Measurements from ENCODE around the gene TUBGCP2.
A peak's percentile ranks its signal among the peaks of the same experiment; 100 is the strongest.

TUBGCP2 gene

GRCh38 chr10:133308421-133309099, at the start of gene TUBGCP2, which contains the start of gene ZNF511:
TUBGCP2 (minus strand) TSS chr10:133308872; CDS start chr10:133302941, 5,931 bp downstream.
ZNF511 (plus strand) TSS chr10:133308914; CDS start chr10:133308944, 30 bp downstream.
- peak; percentile 86 for DNase-seq (ENCODE audit: low spot score)

DNA sequence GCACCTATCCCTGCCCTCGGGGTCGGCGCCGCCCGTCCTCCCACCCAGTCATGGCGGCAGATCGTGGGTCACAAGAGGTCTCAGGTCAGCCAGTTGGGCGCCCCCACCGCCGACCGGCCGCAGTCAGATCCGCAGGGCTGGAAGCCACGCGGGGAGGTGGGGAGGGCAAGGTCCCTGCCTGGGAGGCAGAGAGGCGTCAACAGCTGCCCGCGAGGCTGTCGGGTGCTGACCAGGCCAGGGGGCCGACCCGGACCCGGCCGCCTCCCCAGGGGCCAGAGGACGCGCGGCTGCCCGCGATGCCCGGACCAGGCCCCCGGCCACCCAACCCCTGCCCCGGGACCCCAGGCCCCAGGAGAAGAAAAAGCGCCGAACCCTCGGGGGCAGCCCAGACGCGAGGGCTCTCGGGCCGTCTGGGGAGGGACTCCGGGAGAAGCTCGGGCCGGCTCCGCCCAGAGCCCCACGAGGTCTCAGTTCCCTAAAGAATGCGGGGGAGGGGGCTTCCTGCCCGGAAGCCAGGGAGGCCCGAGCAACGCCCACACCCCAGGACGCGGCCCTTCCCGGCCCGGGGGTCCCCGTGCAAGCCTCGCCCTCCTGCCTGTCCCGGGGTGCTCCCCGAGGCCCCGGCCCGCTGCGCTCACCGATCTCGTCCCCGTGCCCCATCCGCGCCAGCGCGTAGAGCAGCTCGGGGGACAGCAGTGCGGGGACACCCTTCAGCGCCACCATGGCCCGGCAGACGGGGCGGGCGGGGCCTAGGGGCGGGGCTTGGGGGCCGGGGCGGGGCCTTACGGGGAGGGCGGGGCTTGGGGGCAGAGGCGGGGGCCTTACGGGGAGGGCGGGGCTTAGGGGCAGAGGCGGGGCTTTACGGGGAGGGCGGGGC, 48.9 kb upstream of the TUBGCP2 start, which contains the start of gene FUOM:
Gene FUOM, minus strand, starts transcription at position 735 of the 877 bp plus-strand sequence. Its CDS starts 12 bp downstream, at position 723.
- DNase-seq (ENCODE audit: low spot score), result peak; percentile 46

GRCh38 chr10:133356549-133357284, 48.0 kb upstream of the TUBGCP2 start:
- DNase-seq (ENCODE audit: low spot score), result no peak

- DNase-seq (ENCODE audit: low spot score), result no peak
Measured at GRCh38 chr10:133355991-133356390, 47.3 kb upstream of the TUBGCP2 start.

DNA sequence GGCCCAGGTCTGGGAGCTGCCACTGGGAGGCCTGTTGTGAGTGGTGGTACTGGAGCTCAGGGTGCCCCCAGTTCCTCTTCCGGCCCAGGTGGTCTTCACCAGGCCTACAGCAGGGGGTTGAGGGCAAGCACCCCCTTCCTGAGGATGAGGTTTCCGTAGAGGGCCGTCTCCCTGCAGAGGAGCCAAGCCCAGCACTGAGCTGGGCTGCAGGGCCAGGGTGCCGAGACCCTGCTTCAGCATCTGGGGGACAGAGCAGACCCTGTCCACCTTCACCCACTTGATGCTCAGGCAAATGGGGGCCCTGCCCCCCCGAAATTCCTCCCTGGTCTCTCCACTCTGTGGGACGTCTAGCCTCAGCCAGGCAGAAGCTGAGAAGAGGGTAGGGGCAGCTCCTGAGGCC, 46.6 kb upstream of the TUBGCP2 start:
- no peak for DNase-seq (ENCODE audit: low spot score)

- DNase-seq (ENCODE audit: low spot score), result no peak
Measured at GRCh38 chr10:133354672-133355240, 46.1 kb upstream of the TUBGCP2 start.

DNA sequence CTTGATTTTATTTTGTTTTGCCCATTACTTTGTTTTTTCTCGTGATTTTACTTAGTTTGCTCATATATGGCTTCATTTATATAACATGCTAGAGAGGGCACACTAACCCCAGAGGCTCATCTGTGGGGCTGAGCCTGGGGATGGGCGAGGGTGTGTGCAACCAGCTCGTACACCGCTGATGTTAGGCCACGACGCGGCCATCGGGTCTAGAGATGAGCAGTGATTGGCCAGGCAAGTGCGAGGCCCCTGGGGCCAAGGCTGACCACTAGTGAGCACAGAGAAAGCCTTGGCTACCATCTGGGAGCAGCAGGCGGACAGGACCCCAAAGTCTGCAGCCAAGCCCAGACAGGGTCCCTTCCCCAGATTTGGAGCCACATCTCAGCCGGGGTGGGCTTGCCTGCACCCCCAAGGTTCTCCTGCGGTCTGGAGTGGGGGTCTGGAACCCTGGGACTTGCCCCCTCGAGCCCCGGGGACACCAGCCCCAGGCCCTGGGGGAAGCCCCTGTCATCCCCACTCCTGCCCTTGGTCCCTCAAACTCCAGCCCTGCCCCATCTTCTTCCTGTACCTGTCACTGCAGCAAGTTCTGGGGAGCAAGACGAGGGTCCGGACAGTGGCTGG, 45.4 kb upstream of the TUBGCP2 start:
- no peak for DNase-seq (ENCODE audit: low spot score)

DNA sequence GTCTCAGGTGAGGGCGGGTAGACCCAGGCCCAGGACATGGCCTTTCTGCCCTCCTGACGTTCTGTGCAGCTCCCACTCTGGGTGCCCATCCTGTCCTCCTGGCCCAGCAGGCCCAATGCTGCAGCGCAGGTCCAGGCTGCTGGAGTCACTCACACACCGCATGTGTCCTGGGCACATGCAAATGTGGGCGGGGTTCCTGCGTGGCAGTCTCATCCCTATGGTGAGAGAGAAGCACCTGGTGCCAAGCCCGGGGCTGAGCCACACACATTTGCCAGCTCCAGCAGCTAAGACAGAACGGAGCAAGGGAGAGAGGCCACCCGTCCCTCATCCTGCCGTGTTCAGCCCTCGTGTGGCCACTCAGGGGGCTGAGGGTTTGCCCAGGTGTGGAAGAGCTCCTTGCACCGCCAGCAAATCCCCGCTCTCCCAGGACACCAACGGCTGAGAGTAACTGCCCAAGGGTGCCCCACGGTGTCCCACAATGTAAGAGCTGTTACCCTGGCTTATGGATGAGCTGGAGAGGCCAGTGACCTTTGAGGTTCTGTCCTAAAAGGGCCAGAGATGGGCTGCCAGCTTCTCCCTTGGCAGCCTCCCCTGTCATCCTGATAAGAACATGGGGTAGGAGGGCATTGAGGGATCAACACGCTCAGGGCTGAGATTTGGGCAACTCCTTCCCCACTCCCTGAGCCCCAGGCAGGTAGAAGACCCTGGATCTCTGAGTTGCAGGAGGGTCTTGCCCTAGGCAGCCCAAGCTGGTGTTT, 44.7 kb upstream of the TUBGCP2 start:
- no peak for DNase-seq (ENCODE audit: low spot score)

DNA sequence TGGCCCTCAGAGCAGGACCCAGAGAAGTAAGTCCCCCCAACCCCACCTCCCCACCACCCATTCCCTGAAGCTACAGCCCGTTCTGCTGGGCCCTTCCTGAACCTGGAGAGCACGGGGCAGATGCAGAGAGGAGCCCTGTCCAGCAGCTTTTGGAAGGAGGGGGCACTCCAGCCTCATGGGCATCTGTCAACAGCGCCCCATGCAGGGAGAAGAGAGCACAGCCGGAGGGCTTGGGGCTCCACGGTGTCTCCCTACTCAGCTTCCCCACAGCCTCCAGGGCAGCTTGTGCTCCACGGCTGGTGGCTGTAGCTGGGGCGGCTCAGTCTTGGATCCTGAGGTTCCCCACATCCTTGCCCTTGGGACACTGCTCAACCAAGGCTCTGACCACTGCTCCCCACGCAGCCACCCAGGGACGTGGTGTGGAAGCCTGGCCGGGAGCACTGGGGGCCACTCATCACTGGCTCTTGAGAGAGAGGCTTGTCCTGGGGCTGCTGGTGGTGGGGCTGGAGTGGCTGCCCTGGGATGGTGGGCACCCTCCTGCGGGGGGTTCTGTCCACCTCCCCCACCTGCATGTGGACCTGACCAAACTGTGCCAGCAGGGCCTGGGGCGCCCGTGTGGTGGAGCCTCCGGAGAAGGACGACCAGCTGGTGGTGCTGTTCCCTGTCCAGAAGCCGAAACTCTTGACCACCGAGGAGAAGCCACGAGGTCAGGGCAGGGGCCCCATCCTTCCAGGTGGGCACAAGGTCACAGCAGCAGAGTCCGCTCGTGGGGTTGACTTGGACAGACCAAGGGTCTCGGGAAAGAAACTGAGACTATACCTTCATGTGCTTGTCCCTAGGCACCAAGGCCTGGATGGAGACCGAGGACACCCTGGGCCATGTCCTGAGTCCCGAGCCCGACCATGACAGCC, 43.0 kb upstream of the TUBGCP2 start:
- no peak for DNase-seq (ENCODE audit: low spot score)

GRCh38 chr10:133350950-133351329, 42.3 kb upstream of the TUBGCP2 start:
- DNase-seq (ENCODE audit: low spot score), result no peak

- DNase-seq (ENCODE audit: low spot score), result no peak
Measured at GRCh38 chr10:133350283-133350949, 41.7 kb upstream of the TUBGCP2 start.

DNA sequence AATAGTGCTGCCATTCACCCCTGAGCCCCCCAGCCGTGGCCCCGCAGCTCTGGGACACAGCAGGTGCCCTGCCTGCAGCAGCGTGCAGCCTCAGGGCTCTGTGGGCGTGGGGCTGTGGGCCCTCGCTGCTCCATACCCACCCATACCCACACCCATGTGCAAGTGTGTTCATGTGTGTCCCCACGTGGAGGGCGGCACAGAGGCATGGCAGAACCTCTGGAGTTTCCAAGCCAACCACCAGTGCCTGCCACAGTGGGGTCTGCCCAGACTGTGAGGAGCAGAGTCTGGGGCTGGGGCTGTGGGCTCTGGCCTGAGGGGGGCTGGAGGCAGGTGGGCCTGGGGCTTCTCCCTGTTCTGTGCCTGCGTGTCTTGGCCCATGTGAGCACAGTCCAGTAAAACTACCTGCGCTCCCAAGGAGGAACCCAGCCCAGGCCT, 40.9 kb upstream of the TUBGCP2 start:
- DNase-seq (ENCODE audit: low spot score), result no peak

GRCh38 chr10:133349160-133349568, 40.5 kb upstream of the TUBGCP2 start:
- DNase-seq (ENCODE audit: low spot score), result no peak

- DNase-seq (ENCODE audit: low spot score), result no peak
Measured at GRCh38 chr10:133347710-133348517, 39.2 kb upstream of the TUBGCP2 start.

GRCh38 chr10:133346413-133346812, 37.7 kb upstream of the TUBGCP2 start:
- DNase-seq (ENCODE audit: low spot score), result no peak

- no peak for DNase-seq (ENCODE audit: low spot score)
Measured at GRCh38 chr10:133344236-133344635, 35.6 kb upstream of the TUBGCP2 start.

DNA sequence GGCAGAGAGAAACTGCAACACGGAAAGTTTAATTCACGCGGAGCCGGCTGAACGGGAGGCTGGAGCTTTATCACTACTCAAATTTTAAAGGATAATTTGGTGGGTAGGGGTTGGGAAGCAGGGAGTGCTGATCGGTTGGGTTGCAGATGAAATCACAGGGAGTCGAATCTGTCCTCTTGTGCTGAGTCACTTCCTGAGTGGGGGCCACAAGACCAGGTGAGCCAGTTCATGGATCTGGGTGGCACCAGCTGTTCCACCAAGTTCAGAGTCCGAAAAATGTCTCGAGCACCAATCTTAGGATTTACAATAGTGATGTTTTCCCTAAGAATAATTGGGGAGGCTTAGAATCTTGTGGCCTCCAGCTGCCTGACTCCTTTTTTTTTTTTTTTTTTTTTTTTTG, 34.9 kb upstream of the TUBGCP2 start:
- DNase-seq (ENCODE audit: low spot score), result no peak

DNA sequence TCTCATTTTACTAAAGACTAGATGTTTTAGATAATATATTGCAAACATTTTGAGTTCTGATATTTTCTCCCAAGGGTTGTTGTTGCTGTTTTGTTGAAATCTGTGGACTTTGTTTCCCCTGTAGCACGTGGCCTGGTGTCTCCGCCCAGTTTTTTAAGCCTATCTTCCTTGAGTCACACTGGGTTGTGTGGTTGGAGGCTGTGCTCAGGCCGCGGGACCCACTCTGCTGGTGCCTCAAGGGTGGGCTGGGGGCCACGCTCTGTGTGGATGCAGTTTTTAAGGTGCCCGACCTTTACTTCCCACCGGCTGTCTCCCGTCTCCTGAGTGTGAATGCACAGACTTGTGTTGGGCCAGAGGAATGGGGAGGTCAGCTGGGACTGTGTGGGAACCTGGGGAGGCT, 34.3 kb upstream of the TUBGCP2 start:
- DNase-seq (ENCODE audit: low spot score), result no peak
